Posterior vena cava (tissue), 2 donors: ENCODE data around the gene GRIN3A. TPM values are rescaled to one million over a fixed set of nuclear protein-coding genes. Genes with fewer than 3 reads are reported as not detected.
A peak's percentile ranks its signal among the peaks of the same experiment; 100 is the strongest.
"Not testable (repeated sequence)": the region's sequence is repeated elsewhere in the genome, so short reads cannot be mapped to it uniquely, and the experiment has no call there.

ENCODE experiments used
- DNase-seq: peaks from one replicate; pipeline ENCODE4 v3.0.0-alpha.2; 2020; ENCODE audit warnings: low spot score
- intact Hi-C, 2 donors: fragments of 100-400 bp; cut with DNase I; formaldehyde crosslinking; loops; one replicate each; pipeline versions ENCODE4 v1.14.1 to v1.14.2; 2022 to 2023
- long read RNA-seq, 2 donors: library from polyadenylated mRNA; unstranded; transcript quantifications; one replicate each; pipeline ENCODE4 v2.0.0, GENCODE V29; 2020 to 2021
- total RNA-seq, 2 donors: library from RNA; stranded (reverse); fragmentation: NEBNext Ultra II Directional; extraction: Animal tissue kit (Norgen Biotek cat#: 25700); gene quantifications; one replicate each; pipeline ENCODE4 v1.2.1, GENCODE V29; 2021
- donor health status: DM: yes; HTN: yes; CAD: no.
- donor health status: DM: yes; HTN: yes; CAD: no.

The GRIN3A gene
- total RNA-seq, result under 1 TPM in 1 of 2 donors, not detected in 1; 0.14 TPM
- long read RNA-seq, donor 1, partial matches to known transcripts, result 0 of 1 reads
- long read RNA-seq, donor 1, other reads (novel, unspliced or antisense), result 1 of 1 reads
- long read RNA-seq, donor 2, result 0 reads

DNA sequence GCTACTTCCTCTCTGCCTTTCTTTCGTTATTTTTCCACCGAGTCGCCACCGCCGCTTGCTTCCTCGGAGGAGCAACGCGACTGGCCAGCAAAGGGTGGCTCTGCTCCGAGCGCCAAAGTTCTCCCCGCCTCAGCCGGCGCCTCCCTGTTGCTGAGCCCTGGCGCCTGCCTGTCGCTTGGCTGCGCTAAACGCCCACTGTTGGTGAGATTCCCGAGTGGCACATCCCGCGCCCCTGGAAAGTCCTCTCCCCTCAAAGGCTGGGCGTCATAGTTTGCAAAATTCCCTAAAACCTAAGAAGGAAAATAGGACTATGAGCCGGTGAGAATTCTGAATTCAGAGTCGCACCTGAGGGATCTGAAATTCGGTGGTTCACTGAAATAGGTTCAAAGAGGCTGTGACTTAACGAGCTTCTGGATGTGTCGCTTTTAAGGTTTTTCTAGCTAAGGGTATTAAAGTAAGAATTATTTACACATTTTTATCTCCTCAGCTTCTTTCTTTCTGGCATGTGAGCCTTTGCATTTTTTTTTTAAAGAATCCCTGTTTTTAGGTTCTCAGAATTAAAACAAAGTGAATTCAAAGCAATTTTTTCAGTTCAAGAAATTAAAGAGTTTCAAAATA, at the start of gene GRIN3A:
Gene GRIN3A, minus strand, starts transcription at position 82 of the 618 bp plus-strand sequence. CDS start 668 bp downstream, outside the sequence.
- DNase-seq, result peak; percentile 74
- intact Hi-C loops, result no loop called here

GRCh38 chr9:101787891-101788290, 49.4 kb upstream of the GRIN3A start:
- no peak for DNase-seq
- intact Hi-C loops, result no loop called here

GRCh38 chr9:101778332-101778731, 39.9 kb upstream of the GRIN3A start:
- no peak for DNase-seq
- intact Hi-C loops, result no loop called here

DNA sequence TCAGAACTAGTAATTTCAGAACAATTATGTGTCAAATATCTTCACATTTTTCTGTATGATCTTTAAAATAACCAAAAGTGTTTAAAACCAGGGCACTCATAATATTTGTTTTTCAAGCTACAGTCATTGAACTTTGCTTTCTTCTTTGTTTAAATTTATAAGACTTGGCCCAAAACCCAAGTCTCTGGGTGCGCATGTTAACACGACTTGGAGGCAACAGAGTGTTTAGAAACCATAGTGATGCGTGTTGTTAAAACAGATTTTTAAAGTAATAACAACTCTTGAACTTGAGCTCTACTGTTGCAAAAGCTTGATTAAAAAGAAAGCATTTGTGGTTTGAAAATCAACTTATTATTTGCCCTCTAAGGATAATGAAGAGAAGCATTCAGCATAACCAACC, 26.0 kb upstream of the GRIN3A start:
- no peak for DNase-seq
- intact Hi-C loops, result loop anchor here in 1 of 2 donors (5.0 kb wide), 1 partner anchor 1368 kb away; no protein-coding TSS in a partner anchor

- no peak for DNase-seq
- intact Hi-C loops, result no loop called here
Measured at GRCh38 chr9:101758304-101758930, 20.0 kb upstream of the GRIN3A start.

GRCh38 chr9:101753716-101754115, 15.3 kb upstream of the GRIN3A start:
- intact Hi-C loops, result no loop called here
- no peak for DNase-seq

DNA sequence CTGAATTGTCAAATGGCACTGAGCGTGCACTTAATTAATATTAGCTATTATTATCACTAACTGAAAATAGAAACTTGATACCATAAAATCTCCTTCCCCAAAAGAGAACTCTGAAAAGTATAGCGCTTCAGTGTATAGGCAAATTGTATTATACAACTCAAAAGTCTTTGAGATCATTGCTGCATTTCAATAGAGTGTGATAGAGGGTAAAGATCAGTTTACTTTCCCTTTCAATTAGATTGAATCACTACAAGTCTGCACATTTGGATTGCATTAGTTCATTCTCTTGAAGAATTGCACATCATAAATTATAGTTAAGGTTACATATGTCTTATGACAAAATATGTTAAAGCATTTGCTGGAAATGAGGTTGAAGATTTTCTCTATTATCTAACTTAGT, 13.4 kb upstream of the GRIN3A start:
- intact Hi-C loops, result no loop called here
- no peak for DNase-seq

DNA sequence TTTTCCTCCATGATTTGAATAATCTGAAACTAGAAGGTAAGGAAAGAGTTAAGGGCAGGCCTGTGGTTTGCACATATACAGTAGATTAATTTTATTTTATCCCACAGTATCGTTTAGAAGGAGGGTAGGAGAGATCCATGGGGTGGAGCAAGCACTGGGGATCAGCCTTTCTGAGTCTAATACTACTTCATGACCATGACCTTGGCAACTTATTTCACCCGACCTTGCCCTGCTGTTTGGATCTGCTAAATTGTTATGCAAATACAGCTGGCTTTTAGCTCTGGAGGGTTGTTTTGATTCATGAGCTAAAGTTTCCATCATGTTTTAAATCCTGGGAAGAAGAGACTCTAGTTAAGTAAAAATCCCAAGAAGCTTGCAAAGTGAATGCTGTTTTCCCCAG, 864 bp upstream of the GRIN3A start:
- DNase-seq, result no peak
- intact Hi-C loops, result no loop called here

DNA sequence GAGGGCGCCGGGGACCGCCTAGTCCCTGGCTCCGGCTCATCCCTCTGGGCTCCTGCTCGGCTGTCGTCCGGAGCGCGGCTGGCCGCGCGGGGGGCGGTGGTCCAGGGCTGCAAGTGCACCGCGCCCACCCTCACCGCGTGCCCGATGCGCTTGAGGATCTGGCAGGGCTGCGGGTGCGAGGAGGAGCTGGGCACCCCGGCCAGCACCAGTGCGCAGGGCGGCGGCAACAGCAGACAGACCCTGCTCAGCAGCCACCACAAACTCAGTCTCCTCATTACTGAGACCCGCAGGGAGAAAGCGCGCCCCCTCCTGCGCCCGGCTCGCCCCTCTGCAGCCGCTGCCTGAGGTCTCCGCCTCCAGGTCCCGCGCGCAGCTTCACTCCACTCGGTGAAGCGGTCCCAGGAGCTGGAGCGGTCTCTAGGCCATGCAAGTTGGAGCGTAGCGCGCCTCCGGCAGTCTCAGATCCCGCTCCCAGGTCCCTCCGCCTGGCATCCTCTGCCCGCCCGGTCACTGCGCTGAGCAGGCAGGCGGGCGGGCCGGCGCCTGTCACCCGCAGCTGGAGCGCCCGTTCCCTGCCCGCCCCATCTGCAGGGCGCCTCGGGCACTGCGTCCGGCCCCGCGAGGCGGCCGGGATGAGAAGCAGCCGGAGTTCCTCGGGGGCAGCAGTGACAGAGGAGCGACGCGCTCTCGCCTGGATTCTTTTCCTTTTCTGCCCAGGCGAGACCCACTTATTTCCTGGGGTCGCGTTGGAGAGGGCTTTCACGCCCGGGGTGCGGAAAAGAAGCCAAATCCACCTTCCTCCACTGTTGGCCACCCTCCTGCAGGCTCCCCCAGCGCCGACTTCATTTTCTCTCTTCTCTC, 512 bp downstream of the GRIN3A start:
- DNase-seq, result no peak
- intact Hi-C loops, result no loop called here

GRCh38 chr9:101737165-101737704, 1.2 kb downstream of the GRIN3A start:
- intact Hi-C loops, result no loop called here
- peak; percentile 71 for DNase-seq

DNA sequence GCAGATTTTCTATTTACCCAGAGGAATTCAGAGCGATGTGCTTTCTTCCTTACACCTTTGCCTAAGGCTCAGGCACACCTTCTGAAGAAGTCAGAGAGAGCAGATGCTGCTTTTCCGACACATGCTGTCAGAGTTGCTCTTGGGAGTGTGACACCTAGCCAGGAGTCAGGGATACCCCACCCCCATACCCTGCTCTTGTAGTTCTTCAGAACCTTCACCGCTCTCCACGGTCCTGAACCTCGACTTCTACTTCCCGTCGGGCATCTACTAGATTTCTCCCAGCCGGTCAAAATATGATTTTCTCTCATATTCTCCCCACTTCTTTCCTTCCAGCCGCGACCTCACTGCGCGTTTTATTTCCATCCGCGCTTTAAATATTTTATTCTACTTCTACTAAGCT, 1.7 kb downstream of the GRIN3A start:
- DNase-seq, result no peak
- intact Hi-C loops, result no loop called here

GRCh38 chr9:101731429-101731828, 7.0 kb downstream of the GRIN3A start:
- no peak for DNase-seq
- intact Hi-C loops, result no loop called here

DNA sequence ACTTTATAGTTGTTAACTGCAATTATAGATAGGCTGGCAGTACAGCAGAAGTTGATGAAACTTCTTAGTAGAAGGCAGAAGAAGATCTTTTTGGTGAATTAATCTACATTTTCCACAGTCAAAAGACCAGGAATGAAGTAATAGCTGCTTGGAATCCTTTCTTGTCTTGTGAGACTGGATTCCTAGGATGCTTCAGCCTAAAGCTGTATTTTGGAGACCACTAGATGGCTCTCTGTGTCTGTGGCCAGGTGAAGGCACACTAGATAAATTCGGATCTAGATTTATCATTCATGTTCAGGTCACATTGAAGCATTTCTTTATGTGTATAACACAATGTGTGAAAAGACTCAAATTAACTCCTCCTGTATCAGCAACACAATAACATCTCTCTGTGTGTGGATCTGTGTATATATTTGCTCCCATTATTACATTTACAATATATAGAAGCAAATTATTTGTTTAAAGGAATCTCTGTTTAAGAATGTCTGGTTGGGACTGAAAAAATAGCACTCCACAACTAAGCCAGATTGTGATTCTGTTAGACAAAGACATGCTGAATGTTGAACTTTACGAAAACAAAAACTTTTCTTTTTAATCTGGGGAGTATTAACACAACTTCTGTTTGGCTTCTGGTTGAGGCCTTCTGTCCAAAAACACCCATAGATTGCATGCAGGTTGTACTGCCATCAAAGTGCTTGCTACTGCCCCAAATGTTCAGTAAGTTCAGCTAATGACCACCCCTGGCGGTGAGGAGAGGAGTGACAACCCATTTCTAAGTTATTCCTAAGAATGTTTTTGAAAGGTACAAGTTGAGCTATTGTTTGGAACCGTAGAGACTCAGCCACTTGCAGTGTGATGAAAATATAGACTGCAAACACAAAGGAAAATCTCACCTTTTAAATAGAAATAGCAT, 10.6 kb downstream of the GRIN3A start:
- intact Hi-C loops, result no loop called here
- DNase-seq, result no peak

GRCh38 chr9:101724271-101724670, 14.2 kb downstream of the GRIN3A start:
- intact Hi-C loops, DNase-seq: not testable (repeated sequence)

GRCh38 chr9:101718192-101718591, 20.3 kb downstream of the GRIN3A start:
- intact Hi-C loops, result no loop called here
- DNase-seq, result no peak

DNA sequence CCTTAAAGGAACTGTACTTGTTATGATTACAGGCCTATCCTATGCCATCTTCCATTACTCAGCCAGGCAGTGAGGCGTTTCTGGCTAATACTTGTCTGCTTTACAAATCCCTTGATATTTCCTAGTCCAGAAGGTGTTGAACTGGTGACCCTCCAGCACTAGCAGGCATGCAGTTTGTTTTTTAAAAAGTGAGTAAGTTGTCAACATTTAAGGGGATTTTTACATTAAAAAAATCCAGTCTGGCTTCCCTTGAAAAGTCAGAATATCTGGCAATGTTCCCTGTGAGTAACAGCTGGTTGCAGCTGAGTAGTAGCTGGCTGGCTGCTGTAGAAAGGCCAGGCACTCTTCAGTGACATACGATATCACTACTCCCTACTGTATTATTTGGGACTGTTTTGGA, 21.8 kb downstream of the GRIN3A start:
- no peak for DNase-seq
- intact Hi-C loops, result no loop called here

- no peak for DNase-seq
- intact Hi-C loops, result no loop called here
Measured at GRCh38 chr9:101711330-101711941, 27.0 kb downstream of the GRIN3A start.

GRCh38 chr9:101708855-101709254, 29.6 kb downstream of the GRIN3A start:
- DNase-seq, result no peak
- intact Hi-C loops, result no loop called here
